GM23248 (cell line): ENCODE results near the gene KLHL4.
"Not testable (repeated sequence)": the region's sequence is repeated elsewhere in the genome, so short reads cannot be mapped to it uniquely, and the experiment has no call there.

Source experiments
- EZH2 ChIP-seq: fragments of 200-600 bp; sonication (generic); IDR thresholded peaks from 2 replicates; pipeline ENCODE4 v1.6.1; 2018; ENCODE audit warnings: antibody characterized with exemption, mild to moderate bottlenecking; ENCODE audit not compliant: insufficient read depth, poor library complexity, severe bottlenecking
- EZH2phosphoT487 ChIP-seq: fragments of 200-600 bp; sonication (generic); IDR thresholded peaks from 2 replicates; pipeline ENCODE4 v1.6.1; 2018; ENCODE audit warnings: antibody characterized with exemption, moderate library complexity, mild to moderate bottlenecking, low read depth; ENCODE audit not compliant: insufficient read depth

GRCh38 chrX:87688113-87688748, 170.6 kb downstream of the KLHL4 start:
- TF ChIP-seq EZH2, EZH2phosphoT487: not testable (repeated sequence)
